CD4-positive, alpha-beta T cell treated with Interleukin-4 for 1 hour (primary cell): ENCODE data around the gene KANK4.
"Not testable (repeated sequence)": the region's sequence is repeated elsewhere in the genome, so short reads cannot be mapped to it uniquely, and the experiment has no call there.

Source experiments
- DNase-seq, 2 donors: peaks; one replicate each; pipeline ENCODE4 v3.0.0-alpha.2; 2020 to 2022

Gene KANK4

GRCh38 chr1:62234688-62235087 lies 84.5 kb downstream of the KANK4 start:
- DNase-seq, result no peak

- DNase-seq, result no peak
These were observed 85.2 kb downstream of the KANK4 start for GRCh38 chr1:62233926-62234450.

DNA sequence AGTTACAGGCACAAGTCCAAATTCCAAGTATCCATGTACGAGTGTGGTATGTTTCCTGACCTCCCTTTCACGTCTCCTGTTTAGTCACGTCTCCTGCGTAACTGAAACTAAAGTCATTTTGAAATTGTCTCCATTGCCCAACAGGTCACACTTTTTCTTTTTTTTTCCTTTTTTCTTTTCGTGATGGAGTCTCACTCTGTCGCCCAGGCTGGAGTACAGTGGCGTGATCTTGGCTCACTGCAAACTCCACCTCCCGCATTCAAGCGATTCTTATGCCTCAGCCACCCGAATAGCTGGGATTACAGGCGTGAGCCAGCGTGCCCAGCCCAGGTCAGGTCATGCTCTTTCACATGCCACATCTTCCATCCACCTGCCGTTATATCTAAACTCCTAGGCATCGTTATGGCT lies 86.4 kb downstream of the KANK4 start:
- no peak for DNase-seq

GRCh38 chr1:62230718-62231117 lies 88.5 kb downstream of the KANK4 start:
- DNase-seq, result no peak

DNA sequence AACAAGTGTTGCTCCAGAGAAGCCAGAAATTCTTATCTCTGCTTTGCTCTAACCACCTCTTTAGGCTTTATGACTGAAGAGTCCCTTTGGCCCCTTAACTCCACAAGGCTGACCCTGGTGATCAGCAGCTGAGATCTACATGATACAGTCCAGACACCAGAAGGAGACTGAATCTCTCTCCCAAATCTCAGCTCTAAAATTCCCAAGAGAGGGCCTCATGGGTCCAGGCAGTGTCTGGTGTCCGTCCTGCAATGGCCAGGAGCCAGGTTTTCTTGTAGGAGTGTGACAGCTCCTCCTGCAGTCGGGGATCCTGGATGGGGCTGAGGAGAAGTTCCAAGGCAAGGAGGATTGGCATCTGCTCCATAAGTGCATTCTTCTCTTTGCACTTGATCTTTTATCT lies 89.3 kb downstream of the KANK4 start:
- DNase-seq, result no peak

DNA sequence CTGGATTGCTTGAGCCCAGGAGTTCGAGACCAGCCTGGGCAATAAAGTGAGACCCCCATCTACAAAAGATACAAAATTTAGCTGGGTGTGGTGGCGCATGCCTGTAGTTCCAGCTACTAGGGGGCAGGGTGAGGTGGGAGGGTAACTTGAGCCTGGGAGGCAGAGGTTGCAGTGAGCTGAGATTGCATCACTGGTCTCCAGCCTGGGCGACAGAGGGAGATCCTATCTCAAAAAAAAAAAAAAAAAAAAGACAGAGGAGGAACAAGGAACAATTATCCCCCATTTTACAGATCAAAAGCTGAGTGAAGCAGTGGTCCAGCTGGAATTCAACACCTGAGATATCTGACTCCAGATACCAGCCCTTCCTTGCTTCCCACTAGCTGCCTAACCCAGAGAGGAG lies 89.8 kb downstream of the KANK4 start:
- no peak for DNase-seq

- DNase-seq, result no peak
These were observed 90.4 kb downstream of the KANK4 start for GRCh38 chr1:62228883-62229187.

DNA sequence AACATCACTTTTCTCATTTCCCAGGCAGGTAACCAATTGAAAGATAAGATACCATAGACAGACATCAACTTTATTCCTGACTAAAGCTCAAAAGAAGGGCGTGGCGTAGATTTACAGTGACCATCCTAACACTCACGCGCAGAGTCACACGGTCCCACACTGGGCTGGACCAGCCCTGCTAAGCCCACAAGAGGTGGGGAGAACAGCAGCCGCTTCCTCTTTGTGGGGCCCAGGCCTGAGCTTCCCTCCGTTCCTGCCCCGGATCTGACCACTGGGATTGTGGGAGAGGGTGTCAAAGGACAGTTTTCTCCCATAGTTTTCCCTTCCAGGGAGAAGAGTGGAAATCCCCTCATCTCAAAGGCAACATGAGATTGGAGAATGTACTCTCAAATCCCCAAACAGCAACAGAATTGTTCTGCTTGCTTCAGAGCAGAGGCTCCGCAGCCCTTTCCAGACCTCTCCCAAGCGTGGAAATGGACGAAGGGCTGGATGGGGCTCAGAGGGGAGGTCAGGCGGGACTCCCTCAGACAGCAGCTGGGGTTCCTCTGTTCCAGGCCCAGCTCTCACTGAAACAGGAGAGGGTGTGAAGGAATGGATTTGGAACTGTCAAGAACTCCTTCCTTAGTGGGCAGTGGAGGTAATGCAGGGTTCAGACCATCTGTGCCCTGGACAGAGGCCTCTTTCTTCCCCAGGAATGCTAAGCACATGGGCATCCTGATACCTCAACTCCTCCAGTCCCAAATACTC lies 90.9 kb downstream of the KANK4 start:
- no peak for DNase-seq

- DNase-seq, result no peak
These were observed 91.7 kb downstream of the KANK4 start for GRCh38 chr1:62227496-62227895.

GRCh38 chr1:62224182-62224581 lies 95.1 kb downstream of the KANK4 start:
- no peak for DNase-seq

DNA sequence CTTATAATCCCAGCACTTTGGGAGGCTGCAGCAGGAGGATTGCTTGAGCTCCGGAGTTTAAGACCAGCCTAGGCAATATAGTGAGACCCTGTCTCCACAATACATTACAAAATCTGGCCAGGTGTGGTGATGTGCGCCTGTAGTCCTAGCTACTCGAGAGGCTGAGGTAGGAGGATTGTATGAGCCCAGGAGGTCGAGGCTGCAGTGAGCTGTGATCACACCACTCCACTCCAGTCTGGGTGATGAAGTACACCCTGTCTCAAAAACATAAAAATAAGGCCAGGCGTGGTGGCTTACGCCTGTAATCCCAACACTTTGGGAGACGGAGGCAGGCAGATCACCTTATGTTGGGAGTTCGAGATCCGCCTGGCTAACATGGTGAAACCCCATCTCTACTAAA lies 96.9 kb downstream of the KANK4 start:
- no peak for DNase-seq

DNA sequence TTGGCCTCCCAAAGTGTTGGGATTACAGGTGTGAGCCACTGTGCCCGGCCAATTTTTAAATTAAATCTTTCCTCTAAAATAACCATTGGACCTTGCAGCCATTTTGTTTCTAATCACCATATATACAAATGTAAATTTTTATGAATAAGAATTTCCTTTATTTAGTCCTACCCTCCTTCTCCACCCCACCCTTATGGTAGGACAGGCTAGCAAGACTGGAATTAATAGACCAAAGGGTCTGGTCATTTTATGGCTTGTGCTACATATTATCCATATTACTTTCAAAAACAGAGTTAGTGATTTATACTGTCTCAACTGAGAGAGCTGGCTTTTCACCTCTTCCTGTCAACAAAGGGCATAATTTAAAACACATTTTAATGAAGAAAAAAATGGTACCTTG lies 98.1 kb downstream of the KANK4 start:
- no peak for DNase-seq

DNA sequence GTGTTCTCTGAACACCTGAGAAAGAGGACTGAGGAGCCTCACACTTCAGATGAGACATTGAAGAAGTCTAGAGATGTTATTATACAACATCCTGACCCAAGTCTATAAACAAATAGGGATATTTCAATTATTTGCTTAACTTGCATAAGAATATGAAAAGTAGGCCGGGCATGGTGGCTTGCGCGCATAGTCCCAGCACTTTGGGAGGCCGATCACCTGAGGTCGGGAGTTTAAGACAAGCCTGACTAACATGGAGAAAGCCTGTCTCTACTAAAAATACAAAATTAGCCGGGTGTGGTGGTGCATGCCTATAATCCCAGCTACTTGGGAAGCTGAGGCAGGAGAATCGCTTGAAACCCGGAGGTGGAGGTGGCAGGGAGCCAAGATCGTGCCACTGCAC lies 98.8 kb downstream of the KANK4 start:
- DNase-seq, result not testable (repeated sequence)

DNA sequence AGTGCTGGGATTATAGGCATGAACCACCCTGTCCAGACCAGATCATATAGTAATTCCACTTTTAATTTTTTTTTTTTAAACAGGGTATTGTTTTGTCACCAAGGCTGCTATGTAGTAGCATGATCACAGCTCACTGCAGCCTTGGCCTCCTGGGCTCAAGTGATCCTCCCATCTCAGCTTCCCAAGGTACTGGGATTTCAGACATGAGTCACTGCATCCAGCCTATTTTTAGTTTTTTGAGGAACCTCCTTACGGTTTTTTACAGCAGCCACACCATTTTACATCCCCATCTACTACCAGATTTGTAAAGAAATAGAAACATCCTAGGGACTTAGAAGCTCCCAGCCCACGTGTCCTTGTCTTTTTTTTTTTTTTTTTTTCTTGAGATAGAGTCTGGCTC lies 100.6 kb downstream of the KANK4 start:
- DNase-seq, result no peak

GRCh38 chr1:62213075-62213914 lies 105.9 kb downstream of the KANK4 start:
- no peak for DNase-seq

DNA sequence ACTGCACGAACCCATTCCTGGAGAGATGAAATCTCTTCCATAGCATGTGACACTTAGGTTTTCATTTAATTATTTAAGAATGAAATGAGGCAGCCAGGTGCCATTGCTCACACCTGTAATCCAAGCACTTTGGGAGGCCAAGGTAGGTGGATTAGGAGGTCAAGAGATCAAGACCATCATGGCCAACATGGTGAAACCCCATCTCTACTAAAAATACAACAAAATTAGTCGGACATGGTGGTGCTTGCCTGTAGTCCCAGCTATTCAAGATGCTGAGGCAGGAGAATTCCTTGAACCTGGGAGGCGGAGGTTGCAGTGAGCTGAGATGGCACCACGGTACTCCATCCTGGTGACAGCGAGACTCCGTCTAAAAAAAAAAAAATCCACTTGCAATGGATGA lies 106.8 kb downstream of the KANK4 start:
- no peak for DNase-seq

DNA sequence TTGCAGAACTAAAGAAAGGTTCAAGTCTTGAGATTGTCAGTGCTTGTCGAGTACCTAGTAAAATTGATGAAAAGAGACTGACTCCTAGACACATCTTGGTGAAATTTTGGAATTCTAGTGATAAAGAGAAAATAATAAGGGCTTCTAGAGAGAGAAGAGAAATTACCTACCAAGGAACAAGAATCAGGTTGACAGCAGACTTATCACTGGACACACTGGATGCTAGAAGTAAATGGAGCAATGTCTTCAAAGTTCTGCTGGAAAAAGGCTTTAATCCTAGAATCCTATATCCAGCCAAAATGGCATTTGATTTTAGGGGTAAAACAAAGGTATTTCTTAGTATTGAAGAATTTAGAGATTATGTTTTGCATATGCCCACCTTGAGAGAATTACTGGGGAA lies 108.3 kb downstream of the KANK4 start:
- DNase-seq, result no peak

DNA sequence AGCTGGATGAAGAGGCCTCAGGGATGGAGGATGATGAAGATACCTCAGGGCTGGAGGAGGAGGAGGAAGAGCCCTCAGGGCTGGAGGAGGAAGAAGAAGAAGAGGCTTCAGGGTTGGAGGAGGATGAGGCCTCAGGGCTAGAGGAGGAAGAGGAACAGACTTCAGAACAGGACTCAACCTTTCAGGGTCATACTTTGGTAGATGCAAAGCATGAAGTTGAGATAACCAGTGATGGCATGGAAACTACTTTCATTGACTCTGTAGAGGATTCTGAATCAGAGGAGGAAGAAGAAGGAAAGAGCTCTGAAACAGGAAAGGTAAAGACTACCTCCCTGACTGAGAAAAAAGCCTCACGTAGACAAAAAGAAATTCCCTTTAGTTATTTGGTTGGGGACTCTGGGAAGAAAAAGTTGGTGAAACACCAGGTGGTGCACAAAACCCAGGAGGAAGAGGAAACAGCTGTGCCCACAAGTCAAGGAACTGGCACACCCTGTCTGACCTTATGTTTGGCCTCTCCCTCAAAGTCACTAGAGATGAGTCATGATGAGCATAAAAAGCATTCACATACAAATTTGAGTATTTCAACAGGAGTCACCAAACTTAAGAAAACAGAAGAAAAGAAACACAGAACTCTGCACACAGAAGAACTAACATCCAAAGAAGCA lies 109.2 kb downstream of the KANK4 start:
- no peak for DNase-seq

DNA sequence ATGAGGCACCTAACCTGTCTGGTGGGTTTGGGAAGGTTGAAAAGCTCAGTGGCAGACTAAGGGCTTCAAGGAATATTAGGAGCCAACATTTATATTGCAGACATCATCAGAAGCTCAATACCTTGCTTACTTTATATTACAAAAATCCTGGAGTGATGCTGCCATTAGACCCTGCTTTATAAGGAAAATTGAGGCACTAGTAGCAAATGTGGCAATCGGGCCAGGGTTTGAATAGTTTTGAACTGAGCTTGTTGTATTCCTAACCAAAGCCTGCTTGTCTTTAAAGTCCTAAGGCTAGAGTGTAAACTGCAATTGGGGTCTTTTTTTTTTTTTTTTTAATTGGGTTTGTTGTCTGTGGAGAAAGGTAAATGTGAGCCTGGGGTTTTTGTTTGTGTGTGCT lies 110.3 kb downstream of the KANK4 start:
- no peak for DNase-seq

DNA sequence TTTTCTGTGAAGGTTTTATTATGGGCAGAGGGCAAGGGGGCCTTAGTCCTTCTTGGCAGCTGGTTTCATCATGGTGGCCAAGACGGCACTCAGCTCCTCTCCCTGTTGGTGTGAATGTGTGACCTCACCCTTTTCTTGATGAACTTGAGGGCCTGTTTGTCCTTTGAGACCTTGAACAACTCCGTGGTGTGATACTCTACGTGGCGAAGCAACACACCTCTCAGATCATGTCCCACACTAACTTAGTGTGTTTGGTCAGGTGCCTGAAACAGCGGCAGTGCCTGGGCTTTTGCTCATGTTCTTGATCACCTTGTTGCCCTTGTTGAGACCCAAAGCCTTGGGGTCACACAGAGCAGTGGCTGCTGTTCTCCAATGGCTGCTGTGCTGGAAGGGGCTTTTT lies 111.1 kb downstream of the KANK4 start:
- DNase-seq, result no peak

DNA sequence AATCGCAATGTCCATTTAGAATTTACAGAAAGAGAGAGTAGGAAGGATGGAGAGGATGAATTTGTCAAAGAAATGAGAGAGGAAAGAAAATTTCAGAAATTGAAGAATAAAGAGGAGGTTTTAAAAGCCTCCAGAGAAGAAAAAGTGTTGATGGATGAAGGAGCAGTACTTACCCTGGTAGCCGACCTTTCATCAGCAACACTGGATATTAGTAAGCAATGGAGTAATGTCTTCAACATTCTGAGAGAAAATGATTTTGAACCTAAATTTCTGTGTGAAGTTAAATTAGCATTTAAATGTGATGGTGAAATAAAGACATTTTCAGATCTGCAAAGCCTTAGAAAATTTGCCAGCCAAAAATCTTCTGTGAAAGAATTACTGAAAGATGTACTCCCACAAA lies 112.0 kb downstream of the KANK4 start:
- no peak for DNase-seq

- no peak for DNase-seq
These were observed 120.5 kb downstream of the KANK4 start for GRCh38 chr1:62198781-62199125.

GRCh38 chr1:62198069-62198780 lies 121.0 kb downstream of the KANK4 start:
- no peak for DNase-seq
